Measurements from ENCODE around the gene GARNL3. TPM values are rescaled to one million over a fixed set of nuclear protein-coding genes. Genes with fewer than 3 reads are reported as not detected.

Gene GARNL3
- total RNA-seq, 4 donors from 2014 or later = 9.3 to 20.9 (median 14.7) TPM

- no peak for TF ChIP-seq CTCF (IDR thresholded peaks at IDR 0.05; ENCODE audit: low read depth)
Observed at GRCh38 chr9:127313042-127313560, 48.5 kb downstream of the GARNL3 start.

- TF ChIP-seq CTCF (IDR thresholded peaks at IDR 0.05; ENCODE audit: low read depth) = no peak
Observed at GRCh38 chr9:127314911-127315310, 50.3 kb downstream of the GARNL3 start.

- TF ChIP-seq CTCF (IDR thresholded peaks at IDR 0.05; ENCODE audit: low read depth) = no peak
Observed at GRCh38 chr9:127316586-127317323, 52.2 kb downstream of the GARNL3 start.

GRCh38 chr9:127318651-127319167 lies 54.1 kb downstream of the GARNL3 start:
- TF ChIP-seq CTCF (IDR thresholded peaks at IDR 0.05; ENCODE audit: low read depth) = no peak

- TF ChIP-seq CTCF (IDR thresholded peaks at IDR 0.05; ENCODE audit: low read depth) = no peak
Observed at GRCh38 chr9:127319366-127320114, 55.0 kb downstream of the GARNL3 start.

- no peak for TF ChIP-seq CTCF (IDR thresholded peaks at IDR 0.05; ENCODE audit: low read depth)
Observed at GRCh38 chr9:127320115-127320378, 55.5 kb downstream of the GARNL3 start.

GRCh38 chr9:127323393-127323792 lies 58.8 kb downstream of the GARNL3 start:
- TF ChIP-seq CTCF (IDR thresholded peaks at IDR 0.05; ENCODE audit: low read depth) = no peak
